NOMO-1 treated with DMSO at 0.1 percent for 48 hours (cell line): ENCODE measurements around the gene TRPT1.

Experiments
- DNase-seq: peaks from one replicate; lab custom pipeline; 2025; ENCODE audit not compliant: unreplicated experiment; lab: John Stamatoyannopoulos, UW

The TRPT1 gene

GRCh38 chr11:64180891-64181290 lies 45.1 kb downstream of the TRPT1 start:
- DNase-seq, result no peak

- no peak for DNase-seq
These were observed 46.9 kb downstream of the TRPT1 start for GRCh38 chr11:64178951-64179639.

- no peak for DNase-seq
These were observed 47.8 kb downstream of the TRPT1 start for GRCh38 chr11:64178203-64178602.

GRCh38 chr11:64176751-64177150 lies 49.2 kb downstream of the TRPT1 start:
- no peak for DNase-seq
